AG09319 (cell line): ENCODE measurements around the gene POC1A.
"Not testable (repeated sequence)": the region's sequence is repeated elsewhere in the genome, so short reads cannot be mapped to it uniquely, and the experiment has no call there.

Source experiments
- DNase-seq: peaks from one replicate; pipeline ENCODE4 v3.0.0-alpha.2; 2010; ENCODE audit warnings: low read depth; ENCODE audit errors: extremely low read depth
- CTCF ChIP-seq: IDR thresholded peaks from 2 replicates; pipeline ENCODE4 v1.5.1; 2011; ENCODE audit warnings: low read depth, mild to moderate bottlenecking, inconsistent platforms, low read length, moderate library complexity

POC1A gene

DNA sequence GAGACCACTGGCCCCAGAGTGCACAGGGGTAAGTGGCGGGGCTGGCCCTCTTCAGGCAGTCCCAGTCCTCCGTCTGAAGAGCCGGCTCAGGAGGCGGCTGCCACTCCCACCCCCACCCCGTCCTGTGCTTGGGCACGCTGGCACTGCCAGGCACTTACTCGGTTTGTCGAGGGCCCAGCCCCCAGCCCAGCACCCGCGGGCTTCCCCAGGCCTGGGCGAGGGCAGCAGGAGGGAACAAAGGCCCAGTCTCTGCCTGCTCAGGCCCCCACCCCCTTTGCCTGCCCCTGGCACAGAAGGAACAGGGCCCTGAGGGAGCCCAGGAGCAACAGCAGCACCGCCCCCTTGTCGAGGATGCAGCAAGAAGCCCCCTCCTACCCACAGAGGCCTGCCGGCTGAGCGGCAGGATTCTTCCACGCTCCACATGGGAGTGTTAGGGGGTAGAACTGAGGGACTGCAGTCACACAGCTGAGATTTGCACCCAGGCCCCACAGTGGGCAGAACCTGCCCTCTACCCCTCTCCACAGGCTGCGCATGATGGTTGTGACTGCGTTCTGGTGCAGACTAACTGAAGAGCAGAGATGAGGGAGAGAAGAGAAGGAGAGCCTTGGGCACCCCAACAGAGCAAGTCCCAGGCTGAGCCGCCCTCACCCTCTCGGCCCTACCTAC, 106.8 kb downstream of the POC1A start:
- no peak for TF ChIP-seq CTCF
- no peak for DNase-seq

- DNase-seq: no peak
- no peak for TF ChIP-seq CTCF
Measured at GRCh38 chr3:52046902-52047239, 107.4 kb downstream of the POC1A start.

GRCh38 chr3:52046186-52046901, 107.9 kb downstream of the POC1A start:
- peak; percentile 76 for DNase-seq
- TF ChIP-seq CTCF: no peak

GRCh38 chr3:52044869-52045619, 109.2 kb downstream of the POC1A start:
- DNase-seq: no peak
- TF ChIP-seq CTCF: no peak

DNA sequence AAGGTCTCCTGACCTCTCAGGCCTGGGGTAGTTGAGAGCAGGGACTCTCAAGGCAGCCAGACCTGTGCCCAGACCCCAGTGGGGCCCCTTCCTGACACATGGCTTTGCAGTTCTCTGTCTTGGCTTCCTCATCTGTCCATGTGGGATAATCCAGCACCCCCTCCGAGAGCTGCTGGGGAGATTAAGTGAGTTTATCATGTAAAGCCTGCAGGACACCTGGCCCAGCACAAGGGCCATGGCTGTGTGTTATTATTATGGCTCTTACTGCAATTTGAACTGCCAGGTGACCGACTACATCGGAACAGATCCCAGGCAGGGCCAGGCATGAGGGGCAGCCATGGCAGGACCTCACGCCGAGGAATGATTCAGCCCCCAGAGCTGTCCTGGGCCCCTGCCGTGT, 110.5 kb downstream of the POC1A start:
- no peak for DNase-seq
- TF ChIP-seq CTCF: no peak

GRCh38 chr3:52043039-52043438, 111.2 kb downstream of the POC1A start:
- DNase-seq: not testable (repeated sequence)

DNA sequence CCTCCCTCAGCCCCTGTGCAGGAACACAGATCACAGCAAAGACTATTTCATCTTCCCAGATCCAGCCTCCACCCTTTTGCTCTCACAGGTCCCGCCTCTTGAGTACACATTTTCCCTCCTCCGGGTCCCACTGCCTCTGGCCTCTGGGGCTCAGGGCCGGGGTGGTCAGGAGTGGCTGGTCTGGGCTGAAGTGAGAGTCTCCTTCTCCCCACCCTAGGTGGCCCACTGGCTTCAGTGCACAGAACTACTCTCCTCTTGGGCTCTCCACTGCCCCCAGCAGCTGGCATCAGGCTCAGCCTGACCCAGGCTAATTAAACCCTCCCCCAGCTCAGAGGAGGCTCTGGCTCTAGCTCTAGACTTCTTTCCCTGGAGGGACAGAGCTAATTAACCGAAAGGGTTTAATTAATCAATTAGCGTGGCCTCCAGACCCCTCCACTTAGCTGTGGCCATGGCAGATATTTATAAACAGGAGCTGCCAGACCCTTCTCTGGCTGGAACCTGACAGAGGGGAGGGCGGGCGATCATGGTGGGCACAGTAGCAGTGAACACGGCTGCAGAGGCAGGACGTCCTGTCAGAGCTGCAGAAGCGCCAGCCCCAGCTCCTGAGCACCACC, 113.0 kb downstream of the POC1A start:
- TF ChIP-seq CTCF: peak; percentile 13; the same call in 1 of the 2 replicates
- no peak for DNase-seq
